Spleen (tissue), 11 donors: ENCODE measurements around the gene CACNA2D2. TPM values are rescaled to one million over a fixed set of nuclear protein-coding genes. Genes with fewer than 3 reads are reported as not detected.

Source experiments
- DNase-seq: peaks from one replicate; pipeline ENCODE4 v3.0.0-alpha.2; 2020
- H3K27ac ChIP-seq, 8 donors: fragments of 200-600 bp; sonication (generic) in 7 of 8; 1 replicate in 4 of 8; 2 replicates in 4 of 8; pipeline versions ENCODE4 v1.5.0 to v1.8.0; 2016 to 2021; ENCODE audit warnings: inconsistent platforms in 4 of 8, mild to moderate bottlenecking in 4 of 8, moderate library complexity in 1 of 8
- H3K27me3 ChIP-seq, 7 donors: fragments of 200-600 bp; sonication (generic) in 6 of 7; replicated peaks in 1 of 7; 1 replicate in 4 of 7; 2 replicates in 3 of 7; pipeline versions ENCODE4 v1.5.0 to v1.8.0; 2016 to 2021; ENCODE audit warnings: inconsistent platforms in 3 of 7, mild to moderate bottlenecking in 1 of 7
- H3K36me3 ChIP-seq, 6 donors: fragments of 200-600 bp; sonication (generic) in 5 of 6; 1 replicate in 4 of 6; 2 replicates in 2 of 6; pipeline versions ENCODE4 v1.5.0 to v1.8.0; 2016 to 2021; ENCODE audit warnings: inconsistent platforms in 2 of 6
- H3K4me1 ChIP-seq, 6 donors: fragments of 200-600 bp; sonication (generic) in 5 of 6; 1 replicate in 3 of 6; 2 replicates in 3 of 6; pipeline versions ENCODE4 v1.5.0 to v1.8.0; 2016 to 2021; ENCODE audit warnings: inconsistent platforms in 3 of 6
- H3K4me3 ChIP-seq, 8 donors: fragments of 200-600 bp; sonication (generic) in 7 of 8; 1 replicate in 4 of 8; 2 replicates in 4 of 8; pipeline versions ENCODE4 v1.5.0 to v1.8.0; 2016 to 2021; ENCODE audit warnings: inconsistent platforms in 4 of 8, mild to moderate bottlenecking in 4 of 8, moderate library complexity in 2 of 8
- H3K9me3 ChIP-seq, 8 donors: fragments of 200-600 bp; sonication (generic) in 7 of 8; 1 replicate in 4 of 8; 2 replicates in 4 of 8; pipeline versions ENCODE4 v1.5.0 to v1.8.0; 2016 to 2021; ENCODE audit warnings: inconsistent platforms in 4 of 8
- CTCF ChIP-seq, 11 experiments: fragments of 200-600 bp in 7 of 11; fragments of 450-650 bp in 4 of 11; sonication (generic) in 4 of 11; IDR thresholded peaks in 8 of 11; conservative IDR thresholded peaks in 3 of 11; 1 replicate in 7 of 11; 2 replicates in 4 of 11; pipeline versions ENCODE4 v1.4.0 to v1.8.0; 2016 to 2021; ENCODE audit warnings: antibody characterized with exemption in 11 of 11, inconsistent platforms in 4 of 11, mild to moderate bottlenecking in 1 of 11
- POLR2A ChIP-seq, 3 donors: fragments of 450-650 bp; IDR thresholded peaks; one replicate each; pipeline ENCODE4 v1.5.1; 2017; ENCODE audit warnings: antibody characterized with exemption in 3 of 3, mild to moderate bottlenecking in 1 of 3
- POLR2AphosphoS5 ChIP-seq, 3 donors: sonication (generic); formaldehyde crosslinking; IDR thresholded peaks; one replicate each; pipeline ENCODE4 v1.5.1; 2017; ENCODE audit warnings: antibody characterized with exemption in 3 of 3
- WGBS, 5 donors: extraction: QIAGEN DNeasy Blood & Tissue Kit in 3 of 5; methylation state at CpG; one replicate each; pipeline versions ENCODE4 v1.1.5 to v1.1.7; 2013 to 2018; 5-methylcytosine and 5-hydroxymethylcytosine counted together
- intact Hi-C: fragments of 100-400 bp; cut with DNase I; formaldehyde crosslinking; loops from one replicate; pipeline ENCODE4 v1.15.0; 2023; ENCODE audit warnings: low total_unique reads
- polyA plus RNA-seq, 3 donors: library from polyadenylated mRNA; stranded (reverse); fragments of 200-250 nt; gene quantifications; one replicate each; pipeline ENCODE4 v1.2.1, GENCODE V29; 2013
- total RNA-seq, 7 donors: library from RNA; depleted of rRNA in 3 of 7; stranded (reverse); fragments of >200 nt in 3 of 7; fragmentation: NEBNext Ultra II Directional in 4 of 7; extraction: Animal tissue kit (Norgen Biotek cat#: 25700) in 4 of 7; gene quantifications; one replicate each; pipeline versions ENCODE4 v1.1.0 to v1.2.1, GENCODE V29; 2016 to 2021
- donor health status: healthy with polysubstance abuse.
- donor health status: DM: no; HTN: no; CAD: no; lungs with moderate emphysema.
- donor health status: DM: no; HTN: no; CAD: no.
- donor health status: Bipolar disorder and iron deficiency.
- donor health status: healthy.
- donor health status: DM: no; HTN: no; CAD: no.
- donor health status: DM: yes; HTN: yes; CAD: no.

Gene CACNA2D2
- total and polyA plus RNA-seq, 10 donors = 0.24 to 3.2 (median 1.2) TPM

- Histone ChIP-seq H3K4me3 (no peak overlapping the region), H3K9me3 (no peaks in the 10 kb centered on the region), H3K27ac (no peak overlapping the region), H3K27me3 (no peaks in the 10 kb centered on the region), H3K4me1 (peaks cover 0 to 28% (median 9%) of the 10 kb centered on the region in 6 donors), H3K36me3 (no peaks in the 10 kb centered on the region)
- intact Hi-C loops = no loop called here
- WGBS, 5 donors = 70 to 88% (median 75%) methylated on average over 2 to 5 of the region's 5 CpGs
- TF ChIP-seq CTCF (IDR thresholded peaks at IDR 0.05 in 8 of 11, conservative IDR thresholded peaks at IDR 0.05 in 3 of 11) = no peak
- TF ChIP-seq POLR2A (IDR thresholded peaks at IDR 0.05) = no peak
- no peak for TF ChIP-seq POLR2AphosphoS5 (IDR thresholded peaks at IDR 0.05)
- DNase-seq = no peak
Measured at GRCh38 chr3:50392101-50392715, 111.2 kb downstream of the CACNA2D2 start.

GRCh38 chr3:50390508-50391224, 112.8 kb downstream of the CACNA2D2 start:
- TF ChIP-seq CTCF (IDR thresholded peaks at IDR 0.05 in 8 of 11, conservative IDR thresholded peaks at IDR 0.05 in 3 of 11) (no peak), POLR2AphosphoS5 (IDR thresholded peaks at IDR 0.05) (peak in 2 of 3 donors; percentile 58 to 72)
- WGBS, 5 donors = 67 to 74% (median 73%) methylated on average over 8 to 12 of the region's 12 CpGs
- peak; percentile 81 for DNase-seq
- H3K4me3 ChIP-seq = no peak overlapping the region
- H3K27me3 ChIP-seq = no peaks in the 10 kb centered on the region
- H3K9me3 ChIP-seq = no peaks in the 10 kb centered on the region
- intact Hi-C loops = no loop called here
- H3K27ac ChIP-seq = peak overlapping the region in 5 of 8 donors; percentile 5 to 59 (median 32)
- peaks cover 0 to 25% (median 9%) of the 10 kb centered on the region in 6 donors for H3K4me1 ChIP-seq
- no peaks in the 10 kb centered on the region for H3K36me3 ChIP-seq

- WGBS, 5 donors = 84 to 98% (median 91%) methylated on average over 4 to 6 of the region's 6 CpGs
- H3K9me3 ChIP-seq = no peaks in the 10 kb centered on the region
- H3K4me3 ChIP-seq = no peak overlapping the region
- H3K27ac ChIP-seq = no peak overlapping the region
- no peak for TF ChIP-seq CTCF (IDR thresholded peaks at IDR 0.05 in 8 of 11, conservative IDR thresholded peaks at IDR 0.05 in 3 of 11)
- TF ChIP-seq POLR2AphosphoS5 (IDR thresholded peaks at IDR 0.05) = no peak
- TF ChIP-seq POLR2A (IDR thresholded peaks at IDR 0.05) = no peak
- H3K36me3 ChIP-seq = no peaks in the 10 kb centered on the region
- no peak for DNase-seq
- H3K27me3 ChIP-seq = no peaks in the 10 kb centered on the region
- peaks cover 0 to 23% (median 9%) of the 10 kb centered on the region in 6 donors for H3K4me1 ChIP-seq
- intact Hi-C loops = no loop called here
Measured at GRCh38 chr3:50389414-50389767, 114.0 kb downstream of the CACNA2D2 start.

- Histone ChIP-seq H3K27me3 (no peaks in the 10 kb centered on the region), H3K4me3 (no peak overlapping the region), H3K9me3 (no peaks in the 10 kb centered on the region), H3K27ac (no peak overlapping the region), H3K4me1 (peaks cover 0 to 23% (median 9%) of the 10 kb centered on the region in 6 donors), H3K36me3 (no peaks in the 10 kb centered on the region)
- intact Hi-C loops = no loop called here
- no peak for DNase-seq
- no peak for TF ChIP-seq POLR2A (IDR thresholded peaks at IDR 0.05)
- no peak for TF ChIP-seq POLR2AphosphoS5 (IDR thresholded peaks at IDR 0.05)
- no peak for TF ChIP-seq CTCF (IDR thresholded peaks at IDR 0.05 in 8 of 11, conservative IDR thresholded peaks at IDR 0.05 in 3 of 11)
- WGBS, 5 donors = 84 to 88% (median 86%) methylated on average over 8 to 22 of the region's 22 CpGs
Measured at GRCh38 chr3:50388720-50389413, 114.6 kb downstream of the CACNA2D2 start.
